Measurements from ENCODE around the gene EEF2.
"Not testable (repeated sequence)": the region's sequence is repeated elsewhere in the genome, so short reads cannot be mapped to it uniquely, and the experiment has no call there.

EEF2 gene

GRCh38 chr19:3944018-3944721, 41.1 kb downstream of the EEF2 start:
- DNase-seq (ENCODE audit: low spot score): no peak

DNA sequence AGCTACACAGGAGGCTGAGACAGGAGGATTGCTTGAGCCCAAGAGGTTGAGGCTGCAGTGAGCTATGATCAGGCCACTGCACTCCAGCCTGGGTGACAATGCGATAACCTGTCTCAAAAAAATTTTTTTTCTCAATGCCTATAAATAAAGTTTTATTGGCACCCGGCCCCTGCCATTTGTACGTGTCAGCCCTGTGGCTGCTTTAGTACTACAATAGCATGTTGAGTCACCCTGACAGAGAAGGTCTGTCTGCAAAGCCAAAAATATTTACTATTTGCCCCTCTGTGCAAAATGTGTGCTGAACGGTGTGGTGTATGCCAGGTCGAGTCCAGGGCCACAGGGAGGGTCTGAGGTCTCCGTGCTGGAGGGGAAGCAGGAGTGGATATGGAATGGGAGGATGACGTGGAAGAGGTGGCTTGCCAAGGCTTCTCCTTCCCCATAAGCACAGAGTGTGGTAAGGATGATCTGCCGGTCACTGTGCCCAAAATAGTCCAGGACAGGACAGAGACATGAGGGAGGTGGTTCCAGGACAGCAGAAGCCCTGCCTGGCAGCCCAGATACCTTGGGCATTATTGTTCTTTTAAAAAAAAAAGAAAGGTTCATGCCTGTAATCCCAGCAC, 42.4 kb downstream of the EEF2 start:
- DNase-seq (ENCODE audit: low spot score): no peak

DNA sequence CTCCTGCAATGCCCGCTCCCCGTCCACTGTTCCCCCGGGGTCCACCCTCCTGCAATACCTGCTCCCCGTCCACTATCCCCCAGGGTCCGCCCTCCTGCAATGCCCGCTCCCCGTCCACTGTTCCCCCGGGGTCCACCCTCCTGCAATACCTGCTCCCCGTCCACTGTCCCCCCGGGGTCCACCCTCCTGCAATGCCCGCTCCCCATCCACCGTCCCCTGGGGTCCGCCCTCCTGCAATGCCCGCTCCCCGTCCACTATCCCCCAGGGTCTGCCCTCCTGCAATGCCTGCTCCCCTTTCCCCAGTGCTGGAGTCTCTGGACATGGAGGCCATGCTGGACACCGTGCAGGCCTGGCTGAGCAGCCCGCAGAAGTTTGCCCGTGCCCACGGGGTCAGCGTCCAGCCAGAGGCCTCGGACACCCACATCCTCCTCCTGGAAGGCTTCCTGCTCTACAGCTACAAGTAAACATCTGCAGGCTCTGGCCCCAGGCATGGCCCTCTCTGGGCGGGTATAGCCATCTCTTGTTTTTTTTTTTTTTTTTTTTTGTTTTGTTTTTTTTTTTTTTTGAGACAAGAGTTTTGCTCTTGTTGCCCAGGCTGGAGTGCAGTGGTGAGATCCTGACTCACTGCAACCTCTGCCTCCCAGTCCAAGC, 46.8 kb downstream of the EEF2 start:
- not testable (repeated sequence) for DNase-seq (ENCODE audit: low spot score)

GRCh38 chr19:3936506-3937442, 48.5 kb downstream of the EEF2 start:
- no peak for DNase-seq (ENCODE audit: low spot score)

DNA sequence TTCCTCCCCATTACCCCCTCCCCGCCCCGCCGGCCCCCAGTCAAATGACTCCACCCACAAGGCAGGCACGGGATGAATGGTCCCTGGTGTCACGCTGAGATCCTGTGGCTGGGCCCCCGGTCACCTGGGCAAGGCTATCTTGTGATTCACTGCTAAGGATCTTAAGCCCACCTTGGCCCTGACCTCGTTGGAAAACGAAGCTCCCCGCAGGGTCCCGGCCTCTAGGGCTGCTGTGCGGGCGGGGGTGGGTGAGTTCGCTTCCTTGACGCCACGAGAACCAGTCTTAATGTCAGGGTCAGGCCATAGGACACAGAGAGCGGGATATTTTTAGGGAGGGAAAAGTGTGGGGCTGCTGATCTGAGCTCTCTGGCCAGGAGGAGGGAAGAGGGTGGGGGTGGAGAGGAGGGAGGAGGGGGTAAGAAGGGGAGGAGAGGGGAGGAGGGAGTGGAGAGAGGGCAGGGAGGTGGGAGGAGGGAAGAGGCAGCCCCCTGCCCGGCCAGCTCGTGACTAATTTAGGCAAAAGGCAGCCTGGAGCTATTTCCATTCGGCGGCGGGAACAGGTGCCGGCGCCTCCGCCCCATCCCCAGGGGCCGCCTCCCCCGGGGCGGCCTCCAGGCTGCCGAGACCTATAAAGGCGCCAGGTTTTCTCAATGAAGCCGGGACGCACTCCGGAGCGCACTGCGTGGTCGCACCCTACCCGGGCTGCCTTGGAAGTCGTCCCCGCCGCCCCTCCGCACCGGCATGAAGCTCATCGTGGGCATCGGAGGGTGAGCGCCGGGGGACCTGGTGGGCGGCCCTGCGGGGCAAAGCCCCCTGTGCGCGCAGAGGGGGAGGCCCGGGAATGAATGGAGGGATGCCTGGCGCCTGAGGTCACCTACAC, 52.1 kb downstream of the EEF2 start, which contains the start of gene NMRK2:
Gene NMRK2 (plus strand): TSS at position 139 of the 880 bp plus-strand sequence. CDS start 603 bp downstream, at position 742.
- no peak for DNase-seq (ENCODE audit: low spot score)

DNA sequence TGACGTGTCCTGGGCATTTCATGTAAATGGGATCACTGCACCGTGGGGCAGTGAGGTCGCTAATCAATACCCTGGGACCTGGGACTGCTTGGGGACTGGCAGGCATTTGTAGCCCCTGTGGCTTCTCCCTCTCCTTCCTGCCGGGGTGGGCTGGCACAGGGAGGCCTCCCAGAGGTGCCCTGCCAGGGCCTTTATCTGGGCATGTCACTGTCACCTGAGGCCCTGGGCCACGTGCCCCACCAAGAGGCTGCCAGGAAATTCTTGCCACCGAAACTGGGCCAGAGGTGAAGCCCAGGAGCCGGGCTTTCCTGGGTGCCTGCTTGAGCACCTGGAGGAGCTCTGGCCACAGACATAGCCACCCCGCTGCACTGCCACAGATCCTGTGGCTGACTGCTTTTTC, 54.2 kb downstream of the EEF2 start:
- no peak for DNase-seq (ENCODE audit: low spot score)

All from left forelimb (tissue), 1 donor.